Ecto neural progenitor cell (in vitro differentiated cells): ENCODE measurements around the gene ATP5PF.
"Not testable (repeated sequence)": the region's sequence is repeated elsewhere in the genome, so short reads cannot be mapped to it uniquely, and the experiment has no call there.

Source experiments
- DNase-seq: peaks from one replicate; pipeline ENCODE4 v3.0.0-alpha.2; 2018; ENCODE audit warnings: low spot score

The ATP5PF gene

GRCh38 chr21:25722631-25723030 is 12.1 kb downstream of the ATP5PF start:
- DNase-seq, result no peak

DNA sequence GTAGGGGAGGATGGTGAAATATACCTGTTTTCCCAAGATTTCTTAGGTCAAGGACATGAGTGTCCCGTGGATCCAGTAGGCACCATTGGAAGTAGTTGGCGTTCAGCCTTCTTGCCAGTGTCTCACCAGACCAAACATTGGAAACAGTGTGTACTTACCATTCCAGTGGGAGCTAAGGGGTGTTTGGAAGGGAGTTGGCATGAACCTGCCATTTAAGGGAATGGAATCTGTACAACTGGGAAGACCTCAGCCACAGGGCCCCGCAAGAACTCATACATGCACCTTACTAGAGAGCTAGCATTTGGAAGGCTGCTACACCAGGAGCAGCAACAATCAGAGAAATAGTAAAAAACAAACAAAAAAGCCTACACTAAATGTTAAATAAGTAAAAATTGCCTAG is 12.7 kb downstream of the ATP5PF start:
- DNase-seq, result no peak

DNA sequence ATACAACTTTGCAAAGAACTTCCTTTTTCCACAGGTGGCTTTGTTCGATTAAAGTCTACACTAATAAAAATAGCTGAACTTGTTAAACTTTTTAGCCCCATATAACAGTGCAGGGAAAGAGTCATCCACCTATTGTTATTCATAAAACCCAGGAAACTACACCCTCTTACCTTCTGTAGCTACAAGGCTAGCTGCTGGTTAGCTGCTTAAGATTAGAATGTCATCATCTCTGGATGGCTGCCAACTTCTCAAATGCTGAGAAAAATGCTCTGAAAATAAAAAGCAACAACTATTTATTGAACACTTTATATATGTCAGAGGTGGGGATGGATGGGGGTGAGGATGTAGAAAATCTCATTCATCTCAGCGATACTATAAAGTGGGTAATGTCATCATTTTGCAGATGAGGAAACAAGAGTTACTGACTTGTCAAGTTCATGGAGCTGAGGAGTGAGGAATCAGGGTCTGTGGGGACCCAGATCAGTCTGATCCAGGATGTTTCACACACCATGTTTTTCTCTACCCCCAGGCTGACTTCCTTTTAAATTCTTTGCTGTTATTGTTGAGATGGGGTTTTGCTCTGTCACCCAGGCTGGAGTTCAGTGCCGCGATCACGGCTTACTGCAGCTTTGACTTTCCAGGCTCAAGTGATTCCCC is 17.1 kb downstream of the ATP5PF start:
- DNase-seq, result no peak

- DNase-seq, result not testable (repeated sequence)
These were observed 20.6 kb downstream of the ATP5PF start for GRCh38 chr21:25714066-25714465.

DNA sequence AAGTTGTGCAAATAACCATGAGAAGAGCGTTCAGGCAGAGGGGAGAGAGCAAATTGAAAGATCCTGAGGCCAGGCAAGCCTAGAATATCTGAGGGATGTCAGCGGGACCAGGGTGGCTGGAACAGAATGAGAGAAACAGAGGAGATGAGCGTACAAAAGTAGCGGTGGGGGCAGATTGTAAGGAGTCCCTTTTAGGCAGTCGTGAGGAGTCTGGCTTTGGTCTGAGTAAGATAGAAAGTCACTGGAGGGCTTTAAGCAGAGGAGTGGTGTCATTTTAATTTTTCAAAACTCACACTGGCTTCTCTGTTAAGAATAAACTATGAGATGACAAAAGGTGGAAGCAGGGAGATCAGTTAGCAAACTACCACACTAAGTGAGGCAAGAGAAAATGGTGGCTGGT is 24.2 kb downstream of the ATP5PF start:
- DNase-seq, result no peak

- no peak for DNase-seq
These were observed 24.9 kb downstream of the ATP5PF start for GRCh38 chr21:25709684-25710265.

DNA sequence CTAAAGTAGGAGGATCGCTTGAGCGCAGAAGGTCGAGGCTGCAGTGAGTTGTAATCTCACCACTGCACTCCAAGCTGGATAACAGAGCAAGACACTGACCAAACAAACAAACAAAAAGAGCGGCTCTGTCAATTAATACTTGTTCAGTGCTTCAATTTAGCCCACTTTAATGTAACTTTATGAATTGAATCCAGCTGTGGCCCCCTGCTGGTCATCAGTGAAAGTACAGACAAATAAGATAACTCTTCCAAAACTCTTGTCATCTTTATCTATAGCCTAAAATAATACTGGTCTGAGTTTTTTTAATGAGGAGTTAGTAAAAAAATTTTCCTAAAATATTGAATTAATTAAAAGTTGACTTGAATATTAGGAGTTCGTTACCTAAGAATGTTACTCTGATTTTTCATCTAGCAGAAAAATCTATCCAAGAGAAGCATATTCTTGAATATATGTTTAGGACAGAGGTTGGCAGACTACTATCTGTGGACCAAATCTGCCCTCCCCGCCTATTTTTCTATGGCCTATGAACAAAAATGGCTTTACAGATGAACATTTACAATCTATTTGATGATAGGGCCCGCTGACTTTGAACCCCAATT is 26.1 kb downstream of the ATP5PF start:
- DNase-seq, result no peak

GRCh38 chr21:25701529-25701928 is 33.2 kb downstream of the ATP5PF start:
- DNase-seq, result no peak

- DNase-seq, result no peak
These were observed 34.0 kb downstream of the ATP5PF start for GRCh38 chr21:25700741-25701140.

DNA sequence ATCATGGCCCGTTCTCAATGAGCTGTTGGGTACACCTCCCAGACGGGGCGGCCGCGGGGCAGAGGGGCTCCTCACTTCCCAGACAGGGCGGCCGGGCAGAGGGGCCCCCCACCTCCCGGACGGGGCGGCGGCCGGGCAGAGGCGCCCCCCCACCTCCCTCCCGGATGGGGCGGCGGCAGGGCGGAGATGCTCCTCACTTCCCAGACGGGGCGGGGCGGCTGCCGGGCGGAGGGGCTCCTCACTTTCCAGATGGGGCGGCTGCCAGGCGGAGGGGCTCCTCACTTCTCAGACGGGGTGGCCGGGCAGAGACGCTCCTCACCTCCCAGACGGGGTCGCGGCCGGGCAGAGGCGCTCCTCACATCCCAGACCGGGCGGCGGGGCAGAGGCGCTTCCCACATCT is 39.2 kb downstream of the ATP5PF start:
- not testable (repeated sequence) for DNase-seq

DNA sequence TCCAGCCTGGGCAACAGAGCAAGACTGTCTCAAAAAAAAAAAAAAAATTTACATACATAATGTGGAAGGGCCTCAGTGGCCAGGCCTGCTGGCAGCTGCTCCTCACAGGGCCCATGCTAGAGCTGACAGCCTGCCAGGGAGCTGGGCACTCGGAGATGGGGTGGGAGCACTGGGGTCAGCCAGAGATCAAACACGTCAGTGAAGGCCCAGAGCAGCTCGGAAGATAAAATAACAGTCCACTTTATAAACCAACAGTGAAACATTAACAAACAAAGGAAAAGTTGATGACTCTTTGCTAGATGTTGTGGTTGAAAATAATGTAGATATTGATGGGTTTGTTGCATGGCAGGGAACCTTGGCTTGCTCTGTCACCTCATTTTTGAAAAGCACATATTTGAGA is 42.7 kb downstream of the ATP5PF start:
- DNase-seq, result no peak

GRCh38 chr21:25689226-25689625 is 45.5 kb downstream of the ATP5PF start:
- DNase-seq, result no peak

DNA sequence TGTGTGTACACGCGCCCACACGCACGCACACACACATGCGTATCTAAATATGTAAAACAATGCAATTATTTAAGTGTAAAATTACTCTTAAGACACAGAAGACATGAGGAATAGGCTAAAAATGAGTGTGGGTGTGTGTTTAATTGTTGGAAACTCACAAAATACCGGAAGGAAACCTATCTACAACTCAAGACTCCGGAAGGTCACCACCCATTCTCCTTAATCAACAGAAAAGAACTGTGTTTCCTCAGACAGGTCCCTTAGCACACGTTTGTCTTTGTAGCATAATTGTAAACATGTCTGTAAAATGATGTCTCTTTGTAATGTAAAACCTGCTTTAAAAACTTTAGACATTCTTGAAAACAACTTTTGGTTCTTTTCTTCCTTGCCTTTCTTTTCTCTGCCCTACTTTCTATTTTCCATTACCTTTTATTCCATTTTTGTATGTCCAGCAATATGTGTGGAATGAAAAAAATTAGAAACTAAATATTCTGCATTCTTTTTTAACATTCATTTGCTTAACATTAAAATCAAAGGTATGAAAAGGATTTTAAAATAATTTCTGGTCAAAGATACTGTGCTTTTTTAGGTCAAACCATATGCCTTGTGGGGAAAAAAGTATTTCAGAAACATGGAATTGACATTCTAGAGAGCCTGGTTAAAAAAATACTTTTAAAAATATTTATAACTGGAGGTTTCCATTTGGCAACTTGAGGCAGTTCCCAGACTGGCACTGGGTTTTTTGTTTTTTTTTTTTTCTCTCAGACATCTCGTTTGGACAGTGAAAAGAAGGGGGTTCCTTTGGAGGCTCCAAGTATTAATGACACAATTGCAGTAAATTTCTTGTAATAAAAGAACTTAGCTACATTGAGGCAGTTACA is 46.2 kb downstream of the ATP5PF start:
- DNase-seq, result no peak

- no peak for DNase-seq
These were observed 46.9 kb downstream of the ATP5PF start for GRCh38 chr21:25687787-25688186.

GRCh38 chr21:25682382-25682781 is 52.3 kb downstream of the ATP5PF start:
- DNase-seq, result no peak

GRCh38 chr21:25676451-25676850 is 58.3 kb downstream of the ATP5PF start:
- DNase-seq, result no peak
